HL-60 (cell line): ENCODE measurements around the gene XRCC5.

Experiments used
- CTCF ChIP-seq: IDR thresholded peaks from one replicate; pipeline ENCODE4 v1.5.1; 2011; ENCODE audit warnings: low read length, control low read depth, inconsistent platforms; ENCODE audit not compliant: insufficient read depth
- GABPA ChIP-seq: IDR thresholded peaks from 2 replicates; pipeline ENCODE4 v1.6.1; 2012; ENCODE audit warnings: low read depth
- POLR2AphosphoS5 ChIP-seq: IDR thresholded peaks from 2 replicates; pipeline ENCODE4 v1.6.1; 2012; ENCODE audit warnings: low read depth
- REST ChIP-seq: IDR thresholded peaks from 2 replicates; pipeline ENCODE4 v1.6.1; 2012; ENCODE audit warnings: low read depth; ENCODE audit not compliant: insufficient replicate concordance

- TF ChIP-seq CTCF (no peak), REST (no peak), GABPA (no peak), POLR2AphosphoS5 (no peak)
Observed at GRCh38 chr2:216104691-216105090, 4.5 kb upstream of the XRCC5 start.
